IMR-90 (cell line): ENCODE measurements around the gene KRT6A. TPM values are rescaled to one million over a fixed set of nuclear protein-coding genes. Genes with fewer than 3 reads are reported as not detected.

Experiments
- ATAC-seq: fragments of 200-7000 bp; cut with Tn5 transposase; 2 replicates; pipeline ENCODE4 v1.9.1; 2020; ENCODE audit warnings: low read depth, mild to moderate bottlenecking, moderate library complexity
- BruUV-seq: library from RNA; stranded (reverse); fragments of 400-500 nt; replicated peaks from 2 replicates; lab custom pipeline; 2021; lab: Mats Ljungman, UMichigan
- CTCF ChIA-PET: fragments of 300-600 bp; formaldehyde crosslinking; extraction: SDS; loops from one replicate; lab custom pipeline; 2021; ENCODE audit warnings: antibody characterized with exemption; lab: Yijun Ruan, JAX
- POLR2A ChIA-PET: fragments of 300-600 bp; sonication (Branson Sonifier 250); formaldehyde crosslinking; loops from one replicate; lab custom pipeline; 2022; ENCODE audit warnings: antibody characterized with exemption; ENCODE audit not compliant: unreplicated experiment; lab: Charles Lee
- DNase-seq: peaks from one replicate; pipeline ENCODE4 v3.0.0; 2013
- H2AFZ ChIP-seq: replicated peaks from 2 replicates; pipeline ENCODE3; 2013; ENCODE audit warnings: low read length, mild to moderate bottlenecking; ENCODE audit not compliant: poor library complexity
- H2AK5ac ChIP-seq: 2 replicates; pipeline ENCODE4 v1.6.1; 2013; ENCODE audit warnings: low read depth, low read length, inconsistent platforms
- H2AK9ac ChIP-seq: replicated peaks from 2 replicates; pipeline ENCODE3; 2013; ENCODE audit warnings: mild to moderate bottlenecking, low read depth, low read length, moderate library complexity; ENCODE audit not compliant: poor library complexity
- H2BK120ac ChIP-seq: 2 replicates; pipeline ENCODE4 v1.6.1; 2013; ENCODE audit warnings: low read depth, low read length, inconsistent platforms
- H2BK15ac ChIP-seq: 3 replicates; pipeline ENCODE4 v1.6.1; 2013; ENCODE audit warnings: low read depth, low read length, inconsistent platforms
- H2BK20ac ChIP-seq: 2 replicates; pipeline ENCODE4 v1.6.1; 2013; ENCODE audit warnings: low read depth, mild to moderate bottlenecking, inconsistent platforms, low read length, moderate library complexity
- H2BK5ac ChIP-seq: 2 replicates; pipeline ENCODE4 v1.6.1; 2013; ENCODE audit warnings: mild to moderate bottlenecking, low read depth, low read length, inconsistent platforms; ENCODE audit not compliant: poor library complexity, severe bottlenecking
- H3K14ac ChIP-seq: replicated peaks from 2 replicates; pipeline ENCODE4 v1.6.1; 2013; ENCODE audit warnings: low read depth, low read length, inconsistent platforms
- H3K18ac ChIP-seq: 2 replicates; pipeline ENCODE4 v1.6.1; 2013; ENCODE audit warnings: low read depth, low read length, control low read depth
- H3K23ac ChIP-seq: 2 replicates; pipeline ENCODE4 v1.6.1; 2013; ENCODE audit warnings: low read depth, low read length, inconsistent platforms
- H3K27ac ChIP-seq: 2 replicates; pipeline ENCODE4 v1.5.1; 2013; ENCODE audit warnings: mild to moderate bottlenecking, control low read depth, low read length; ENCODE audit not compliant: insufficient read depth
- H3K27me3 ChIP-seq: 2 replicates; pipeline ENCODE4 v1.6.1; 2013; ENCODE audit warnings: low read length; ENCODE audit not compliant: control insufficient read depth, insufficient read depth
- H3K36me3 ChIP-seq: 2 replicates; pipeline ENCODE4 v1.6.1; 2013; ENCODE audit warnings: low read length, mixed read lengths; ENCODE audit not compliant: control insufficient read depth, insufficient read depth
- H3K4ac ChIP-seq: 2 replicates; pipeline ENCODE4 v1.6.1; 2013; ENCODE audit warnings: low read depth, low read length, inconsistent platforms
- H3K4me1 ChIP-seq: 2 replicates; pipeline ENCODE4 v1.6.1; 2013; ENCODE audit warnings: low read length, mixed read lengths; ENCODE audit not compliant: control insufficient read depth, insufficient read depth
- H3K4me2 ChIP-seq: 2 replicates; pipeline ENCODE4 v1.6.1; 2013; ENCODE audit warnings: low read depth, mild to moderate bottlenecking, control low read depth, low read length, moderate library complexity
- H3K4me3 ChIP-seq: 2 replicates; pipeline ENCODE4 v1.5.1; 2013; ENCODE audit warnings: low read depth, mild to moderate bottlenecking, control low read depth, low read length, moderate library complexity; ENCODE audit not compliant: insufficient read depth
- H3K56ac ChIP-seq: 2 replicates; pipeline ENCODE4 v1.6.1; 2013; ENCODE audit warnings: low read length, inconsistent platforms; ENCODE audit not compliant: insufficient read depth; ENCODE audit errors: extremely low read depth
- H3K79me1 ChIP-seq, 2 experiments: 2 replicates each; pipeline ENCODE4 v1.6.1; 2013; ENCODE audit warnings: low read length in 2 of 2, inconsistent platforms in 1 of 2, low read depth in 1 of 2
- H3K9ac ChIP-seq: 2 replicates; pipeline ENCODE4 v1.6.1; 2013; ENCODE audit warnings: low read depth, low read length, control low read depth
- H3K9me1 ChIP-seq: 2 replicates; pipeline ENCODE4 v1.6.1; 2013; ENCODE audit warnings: low read length, inconsistent platforms; ENCODE audit not compliant: insufficient read depth
- H3K9me3 ChIP-seq: 2 replicates; pipeline ENCODE4 v1.6.1; 2013; ENCODE audit warnings: low read length; ENCODE audit not compliant: control insufficient read depth, insufficient read depth
- H4K20me1 ChIP-seq: 2 replicates; pipeline ENCODE4 v1.6.1; 2013; ENCODE audit warnings: low read length, inconsistent platforms; ENCODE audit not compliant: insufficient read depth
- H4K5ac ChIP-seq: 2 replicates; pipeline ENCODE4 v1.6.1; 2013; ENCODE audit warnings: mild to moderate bottlenecking, low read depth, low read length, control low read depth
- H4K8ac ChIP-seq, 2 experiments: 2 replicates each; pipeline ENCODE4 v1.6.1; 2013; ENCODE audit warnings: low read depth in 2 of 2, low read length in 2 of 2, control low read depth in 1 of 2, inconsistent platforms in 1 of 2
- H4K91ac ChIP-seq: 2 replicates; pipeline ENCODE4 v1.6.1; 2013; ENCODE audit warnings: low read depth, low read length, inconsistent platforms; ENCODE audit not compliant: insufficient read depth
- CEBPB ChIP-seq: IDR thresholded peaks from 2 replicates; pipeline ENCODE4 v1.6.1; 2012; ENCODE audit warnings: low read depth, low read length, improper control_type of control experiment
- CHD1 ChIP-seq: IDR thresholded peaks from 2 replicates; pipeline ENCODE4 v1.6.1; 2012; ENCODE audit warnings: low read depth, low read length, improper control_type of control experiment
- FOS ChIP-seq: fragments of 150-350 bp; IDR thresholded peaks from 2 replicates; pipeline ENCODE4 v1.6.1; 2016; ENCODE audit warnings: low read depth, low read length
- MAFK ChIP-seq: IDR thresholded peaks from 2 replicates; pipeline ENCODE4 v1.6.1; 2012; ENCODE audit warnings: low read depth, low read length, improper control_type of control experiment
- RAD21 ChIP-seq: IDR thresholded peaks from 2 replicates; pipeline ENCODE4 v1.6.1; 2012; ENCODE audit warnings: low read length, improper control_type of control experiment
- RCOR1 ChIP-seq: IDR thresholded peaks from 2 replicates; pipeline ENCODE4 v1.6.1; 2012; ENCODE audit warnings: mild to moderate bottlenecking, low read length, improper control_type of control experiment; ENCODE audit not compliant: insufficient replicate concordance
- RFX5 ChIP-seq: IDR thresholded peaks from 2 replicates; pipeline ENCODE4 v1.8.0; 2012; ENCODE audit warnings: low read depth, mild to moderate bottlenecking, low read length, moderate library complexity
- WGBS, 2 experiments: methylation state at CpG; one replicate each; pipeline versions ENCODE4 v1.1.5 to v1.1.7; 2013; ENCODE audit warnings: missing lambda C conversion rate in 2 of 2; ENCODE audit not compliant: insufficient read length in 1 of 2; ENCODE audit errors: extremely low coverage in 2 of 2; 5-methylcytosine and 5-hydroxymethylcytosine counted together
- dilution Hi-C: fragments of 300-500 bp; cut with HindIII; formaldehyde crosslinking; loops from one replicate; pipeline ENCODE4 v1.14.3; 2018; ENCODE audit warnings: low sequenced_read_pairs; ENCODE audit not compliant: unreplicated experiment
- in situ Hi-C: fragments of 300-500 bp; cut with MboI; formaldehyde crosslinking; loops from 3 replicates; pipeline ENCODE4 v1.14.3; 2019; ENCODE audit warnings: low sequenced_read_pairs, inconsistent platforms, mixed read lengths
- intact Hi-C: fragments of 100-400 bp; cut with micrococcal nuclease; formaldehyde crosslinking; loops from 2 replicates; pipeline ENCODE4 v1.10.0; 2022
- polyA plus RNA-seq, 3 experiments: library from polyadenylated mRNA; depleted of rRNA; stranded (reverse); fragments of >200 nt; gene quantifications; 2 replicates each; pipeline ENCODE4 v1.2.3, GENCODE V29; 2012; ENCODE audit warnings: low replicate concordance in 1 of 3
- total RNA-seq: library from RNA; depleted of rRNA; stranded (reverse); fragments of >200 nt; gene quantifications from 2 replicates; pipeline ENCODE4 v1.2.3, GENCODE V29; 2012
- TF ChIP-seq, protein P1 (sequence below): conservative IDR thresholded peaks from 2 replicates; pipeline ENCODE4 v1.5.1; 2012; ENCODE audit warnings: mild to moderate bottlenecking, low read depth, low read length, improper control_type of control experiment

The KRT6A gene
- total and polyA plus RNA-seq, 2 of the 4 experiments (the other 2 are of a cell fraction), result not detected

- Histone ChIP-seq H2BK15ac (no peak overlapping the region), H3K79me1 (no peaks in the 10 kb centered on the region), H2BK120ac (no peak overlapping the region), H3K9ac (no peak overlapping the region), H3K27ac (no peak overlapping the region), H2BK5ac (no peak overlapping the region), H3K18ac (no peak overlapping the region), H2AFZ (no peak overlapping the region), H3K14ac (no peak overlapping the region), H3K4me3 (no peak overlapping the region), H3K27me3 (peaks cover 5% of the 10 kb centered on the region), H4K5ac (no peak overlapping the region), H4K91ac (no peak overlapping the region), H4K8ac (no peak overlapping the region), H3K23ac (no peak overlapping the region), H3K9me1 (no peaks in the 10 kb centered on the region), H2BK20ac (no peak overlapping the region), H4K20me1 (no peaks in the 10 kb centered on the region), H3K56ac (no peak overlapping the region), H3K36me3 (no peaks in the 10 kb centered on the region), H3K4me1 (no peaks in the 10 kb centered on the region), H3K9me3 (no peaks in the 10 kb centered on the region), H3K4me2 (no peak overlapping the region), H2AK9ac (no peak overlapping the region), H2AK5ac (no peak overlapping the region), H3K4ac (no peak overlapping the region)
- WGBS, 2 experiments, result no CpG with 5 or more reads among the region's 5 CpGs
- no TSS peak for BruUV-seq
- dilution Hi-C loops, result no loop called here
- DNase-seq, result no peak
- ChIA-PET POLR2A (no interaction called here), CTCF (no interaction called here)
- TF ChIP-seq CHD1, result no peak
- no peak for TF ChIP-seq RCOR1
- TF ChIP-seq FOS, result no peak
- no peak for TF ChIP-seq RFX5
- TF ChIP-seq CEBPB, result no peak
- TF ChIP-seq RAD21, result no peak
- TF ChIP-seq MAFK, result no peak
- TF ChIP-seq, protein P1, sequence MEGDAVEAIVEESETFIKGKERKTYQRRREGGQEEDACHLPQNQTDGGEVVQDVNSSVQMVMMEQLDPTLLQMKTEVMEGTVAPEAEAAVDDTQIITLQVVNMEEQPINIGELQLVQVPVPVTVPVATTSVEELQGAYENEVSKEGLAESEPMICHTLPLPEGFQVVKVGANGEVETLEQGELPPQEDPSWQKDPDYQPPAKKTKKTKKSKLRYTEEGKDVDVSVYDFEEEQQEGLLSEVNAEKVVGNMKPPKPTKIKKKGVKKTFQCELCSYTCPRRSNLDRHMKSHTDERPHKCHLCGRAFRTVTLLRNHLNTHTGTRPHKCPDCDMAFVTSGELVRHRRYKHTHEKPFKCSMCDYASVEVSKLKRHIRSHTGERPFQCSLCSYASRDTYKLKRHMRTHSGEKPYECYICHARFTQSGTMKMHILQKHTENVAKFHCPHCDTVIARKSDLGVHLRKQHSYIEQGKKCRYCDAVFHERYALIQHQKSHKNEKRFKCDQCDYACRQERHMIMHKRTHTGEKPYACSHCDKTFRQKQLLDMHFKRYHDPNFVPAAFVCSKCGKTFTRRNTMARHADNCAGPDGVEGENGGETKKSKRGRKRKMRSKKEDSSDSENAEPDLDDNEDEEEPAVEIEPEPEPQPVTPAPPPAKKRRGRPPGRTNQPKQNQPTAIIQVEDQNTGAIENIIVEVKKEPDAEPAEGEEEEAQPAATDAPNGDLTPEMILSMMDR, result no peak
- in situ Hi-C loops, result no loop called here
- ATAC-seq, result no peak
- intact Hi-C loops, result no loop called here
Measured at GRCh38 chr12:52486166-52487105, 6.6 kb downstream of the KRT6A start.
